Stimulated activated CD4-positive, alpha-beta T cell treated with anti-CD3 and anti-CD28 coated beads, Interleukin-4, amount 100 ng/mL, for 48 hours (primary cell): ENCODE results near the gene EIF2S1.
"Not testable (repeated sequence)": the region's sequence is repeated elsewhere in the genome, so short reads cannot be mapped to it uniquely, and the experiment has no call there.

Experiments used
- DNase-seq, 2 donors: peaks; one replicate each; pipeline ENCODE4 v3.0.0-alpha.2; 2020; ENCODE audit warnings: low read depth in 2 of 2

Gene EIF2S1

GRCh38 chr14:67359775-67360469 lies at the start of gene EIF2S1, which contains the start of gene ATP6V1D:
TSS of gene EIF2S1 (plus strand) at chr14:67360328. CDS start at chr14:67364768, 4,440 bp downstream.
TSS of gene ATP6V1D (minus strand) at chr14:67359804. CDS start at chr14:67359698, 106 bp downstream.
- peak; percentile 96 to 99 for DNase-seq

DNA sequence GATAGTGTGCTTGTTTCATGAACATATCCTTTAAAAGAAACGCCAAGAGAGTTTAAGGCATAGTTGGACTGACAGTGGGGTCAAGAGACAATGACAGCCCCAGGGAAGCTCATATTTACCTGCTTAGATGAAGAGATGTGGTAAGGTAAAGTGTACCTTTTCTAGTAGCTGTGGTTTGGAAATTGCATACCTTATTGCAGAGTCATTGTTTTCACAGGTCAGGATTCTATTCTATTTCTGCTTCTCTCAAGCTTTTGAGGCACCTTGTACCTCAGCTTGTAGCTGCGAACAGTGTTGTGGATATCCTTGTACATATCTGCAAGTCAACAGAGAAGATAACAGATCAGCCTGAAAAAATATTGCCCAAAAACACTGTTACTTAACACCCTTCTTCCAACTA lies 48.3 kb upstream of the EIF2S1 start:
- DNase-seq, result no peak

DNA sequence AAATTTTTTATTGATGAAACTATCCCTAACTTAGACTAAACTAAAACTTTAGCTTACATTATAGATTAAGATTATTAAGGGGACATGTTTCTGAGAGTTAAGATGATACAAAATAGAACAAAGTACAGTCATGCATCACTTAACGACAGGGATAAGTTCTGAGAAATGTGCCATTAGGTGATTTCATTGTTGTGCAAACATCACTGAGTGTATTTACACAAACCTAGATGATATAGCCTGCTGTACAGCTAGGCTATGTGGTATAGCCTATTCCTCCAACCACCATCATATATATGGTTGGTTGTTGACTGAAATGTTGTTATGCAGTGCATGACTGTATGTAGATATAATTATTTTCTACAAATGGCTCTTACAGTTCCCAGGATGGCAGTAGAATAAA lies 47.0 kb upstream of the EIF2S1 start:
- no peak for DNase-seq

DNA sequence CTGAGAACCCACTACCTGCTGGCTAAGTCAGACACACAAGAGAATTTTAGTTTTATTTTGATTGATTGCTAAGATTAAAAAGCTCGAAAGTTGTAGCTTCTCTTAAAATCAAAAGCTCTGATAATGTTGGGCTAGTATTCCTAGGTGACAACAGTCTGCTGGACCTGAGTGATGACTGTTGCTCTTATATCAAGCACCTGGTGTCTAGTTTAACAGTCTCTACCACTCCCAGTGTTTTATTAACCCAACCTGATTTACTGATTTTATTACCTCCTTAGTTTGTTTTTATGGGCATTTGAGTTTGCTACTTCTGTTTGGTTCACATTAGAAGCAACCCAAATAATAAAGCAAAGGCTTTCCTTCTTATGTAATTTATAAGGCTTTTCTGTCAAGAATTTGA lies 42.3 kb upstream of the EIF2S1 start:
- DNase-seq, result no peak

- no peak for DNase-seq
Observed at GRCh38 chr14:67319142-67319541, 41.0 kb upstream of the EIF2S1 start.

GRCh38 chr14:67329666-67330065 lies 30.5 kb upstream of the EIF2S1 start:
- DNase-seq, result not testable (repeated sequence)

DNA sequence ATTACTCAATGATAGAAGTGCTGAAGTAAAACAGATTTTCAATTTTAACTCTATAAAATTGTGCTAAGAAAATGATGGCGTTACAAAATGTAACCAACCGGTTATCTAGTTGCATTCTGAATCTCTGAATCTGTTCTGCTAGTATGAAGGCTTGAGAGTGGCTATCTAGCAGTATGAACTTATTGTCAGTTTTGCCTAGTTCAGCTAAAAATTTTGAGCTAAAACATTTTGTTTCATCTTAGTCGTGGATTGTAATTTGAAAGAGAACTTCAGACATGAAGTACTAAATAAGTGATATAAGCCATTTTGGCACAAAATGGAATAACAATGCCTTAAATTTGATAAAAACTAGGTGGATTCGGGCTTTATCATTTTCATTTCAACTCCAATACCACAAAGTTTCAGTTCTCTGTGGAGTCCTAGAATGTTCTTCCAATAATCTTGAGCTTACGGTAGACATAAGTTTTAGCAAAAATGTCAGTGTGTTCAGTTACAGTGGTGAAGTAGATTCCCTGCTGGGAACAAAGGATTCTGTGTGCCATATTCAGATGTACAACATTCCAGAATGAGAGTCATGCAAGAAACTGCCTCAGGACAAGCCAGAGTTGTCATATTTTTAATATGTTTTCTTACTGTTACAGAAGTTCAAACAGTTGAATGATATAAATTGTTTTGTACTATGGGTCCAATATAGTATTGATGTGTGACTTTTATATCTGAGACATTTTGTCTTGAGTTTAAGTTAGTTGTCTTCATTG lies 28.6 kb upstream of the EIF2S1 start:
- no peak for DNase-seq

GRCh38 chr14:67332468-67332867 lies 27.7 kb upstream of the EIF2S1 start:
- no peak for DNase-seq

GRCh38 chr14:67335781-67336180 lies 24.3 kb upstream of the EIF2S1 start:
- DNase-seq, result no peak

GRCh38 chr14:67341231-67341630 lies 18.9 kb upstream of the EIF2S1 start:
- not testable (repeated sequence) for DNase-seq

GRCh38 chr14:67343601-67344230 lies 16.4 kb upstream of the EIF2S1 start:
- no peak for DNase-seq

DNA sequence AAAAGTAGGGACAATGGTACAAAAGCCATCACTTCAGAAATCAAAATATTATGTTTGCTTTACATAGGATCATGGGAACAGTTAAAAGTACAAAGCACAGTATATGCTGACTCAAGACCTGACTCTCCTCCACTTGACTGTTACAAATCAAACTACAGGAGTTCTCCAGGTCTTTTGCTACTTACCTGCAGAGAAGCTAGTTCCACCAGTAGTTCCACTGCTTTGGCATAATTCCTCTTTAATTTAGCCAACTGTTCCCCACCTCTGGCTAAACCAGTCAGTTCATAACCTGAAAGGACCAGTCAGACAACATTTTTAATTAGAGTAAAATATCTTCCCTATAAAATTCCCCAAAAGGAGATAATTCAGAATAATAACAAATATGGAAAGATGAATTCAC lies 14.5 kb upstream of the EIF2S1 start:
- no peak for DNase-seq

GRCh38 chr14:67352055-67352454 lies 8.1 kb upstream of the EIF2S1 start:
- DNase-seq, result no peak

DNA sequence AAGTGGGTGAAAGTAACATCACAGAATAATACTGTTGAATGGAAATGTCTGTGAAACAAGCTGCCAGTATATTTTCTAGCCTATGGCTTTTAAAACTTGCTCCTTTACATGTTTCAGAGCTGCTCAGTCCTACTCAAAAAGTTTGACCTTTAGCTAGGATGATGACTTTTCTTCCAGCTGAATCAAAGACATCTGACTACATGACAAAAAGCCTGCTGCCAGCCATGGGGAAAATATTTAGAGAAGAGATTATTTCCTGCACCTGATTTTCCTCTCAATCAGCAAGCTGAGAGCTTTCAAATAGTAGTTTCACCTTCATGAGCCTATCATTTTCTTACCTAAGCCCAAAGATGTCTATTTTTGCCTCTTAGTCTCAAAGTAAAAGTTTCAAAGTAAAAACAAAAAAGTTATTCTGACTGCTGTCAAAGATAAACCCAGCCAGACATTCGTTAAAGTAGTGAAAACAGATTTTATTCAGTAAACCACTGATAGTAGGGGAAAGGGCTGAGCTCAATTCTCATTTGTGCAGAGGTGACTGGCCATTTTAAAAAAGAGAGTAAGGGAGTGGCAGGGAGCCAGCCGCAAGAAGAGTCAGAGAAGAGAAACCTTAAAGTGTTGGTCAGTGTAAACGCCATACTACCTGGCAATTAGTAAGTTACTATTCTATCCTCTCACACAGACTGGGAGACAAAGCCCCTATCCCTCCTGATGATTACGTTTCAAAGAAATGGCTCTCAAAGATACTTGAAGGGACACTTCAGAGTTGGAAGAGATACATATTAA lies 2.8 kb upstream of the EIF2S1 start:
- DNase-seq, result no peak

DNA sequence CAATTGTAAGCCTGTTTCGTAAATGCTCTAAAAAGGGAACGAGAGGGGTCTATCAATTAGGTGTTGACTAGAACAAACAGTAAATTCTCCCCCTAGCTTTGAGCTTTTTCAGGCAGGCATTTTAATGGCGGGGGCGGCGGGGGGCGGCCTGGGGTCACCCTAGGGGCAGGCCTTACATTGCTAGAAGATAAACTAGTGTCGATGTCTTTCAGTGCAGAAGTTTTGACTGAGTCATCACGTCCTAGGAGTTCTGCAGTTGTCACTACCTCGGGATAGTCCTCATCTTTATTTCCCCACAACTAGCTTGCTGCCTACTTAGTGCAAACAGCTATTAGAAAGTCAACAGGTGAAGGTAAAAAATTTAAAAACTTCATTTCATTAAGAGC lies 2.2 kb upstream of the EIF2S1 start:
- no peak for DNase-seq

- peak in 1 of 2 donors; percentile 6 for DNase-seq
Observed at GRCh38 chr14:67358924-67359774, 979 bp upstream of the EIF2S1 start.

DNA sequence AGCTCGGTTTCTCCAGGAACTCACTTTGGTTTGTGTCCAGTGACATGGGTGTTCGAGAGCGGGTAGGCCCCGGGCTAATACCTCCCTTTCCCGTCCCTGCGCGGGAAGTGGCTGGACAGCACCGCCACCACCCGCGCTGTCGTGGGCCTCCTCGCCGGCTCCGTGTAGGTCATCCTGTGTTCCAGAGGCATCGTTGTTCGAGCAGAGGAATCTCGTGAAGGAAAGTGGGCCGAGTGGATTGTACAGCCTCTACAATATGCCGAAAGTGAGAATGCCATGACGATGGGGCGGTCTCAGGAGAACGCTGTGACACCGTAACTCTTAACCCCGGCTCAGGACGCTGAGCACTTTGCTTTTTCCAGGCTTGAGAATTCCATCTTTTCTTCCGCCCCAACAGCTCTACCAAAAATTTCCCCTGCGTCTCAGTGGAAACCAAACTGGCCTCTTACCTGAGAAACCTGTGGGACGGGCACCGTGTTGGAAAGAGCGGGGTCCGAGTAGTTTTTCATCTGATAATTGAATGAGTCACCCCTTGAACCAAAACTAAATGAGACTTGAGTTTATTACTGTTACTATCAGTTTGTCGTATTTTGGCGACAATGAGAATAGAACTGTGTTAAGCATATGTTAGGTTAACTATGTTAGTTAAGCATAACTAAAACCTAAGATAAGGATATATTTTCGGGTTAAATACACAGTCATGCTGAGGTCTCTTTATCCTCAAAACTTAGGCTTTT lies 510 bp downstream of the EIF2S1 start:
- no peak for DNase-seq

DNA sequence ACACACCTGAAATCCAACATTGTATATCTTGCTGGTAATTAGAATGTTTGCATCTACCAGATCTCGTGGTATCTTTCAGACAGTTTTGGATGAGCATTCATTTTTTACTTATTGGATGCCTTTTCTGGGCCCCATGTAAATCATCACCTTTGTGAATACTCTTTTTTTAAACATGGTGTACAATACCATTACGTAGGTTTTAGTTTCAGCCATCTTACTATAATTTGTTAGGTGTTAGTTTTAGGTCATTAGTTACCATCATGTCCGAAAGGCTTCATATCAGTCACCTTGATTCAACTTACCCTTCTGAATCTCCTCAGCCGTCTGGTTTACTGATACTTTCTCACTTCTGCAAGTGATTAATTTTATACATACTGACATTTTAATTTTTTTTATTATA lies 5.3 kb downstream of the EIF2S1 start:
- DNase-seq, result no peak

GRCh38 chr14:67370830-67371229 lies 10.7 kb downstream of the EIF2S1 start:
- no peak for DNase-seq
